Posterior vena cava (tissue), 2 donors: Measurements from ENCODE around the gene CNTNAP2. TPM values are rescaled to one million over a fixed set of nuclear protein-coding genes. Genes with fewer than 3 reads are reported as not detected.

Source experiments
- DNase-seq: peaks from one replicate; pipeline ENCODE4 v3.0.0-alpha.2; 2020; ENCODE audit warnings: low spot score
- intact Hi-C, 2 donors: fragments of 100-400 bp; cut with DNase I; formaldehyde crosslinking; loops; one replicate each; pipeline versions ENCODE4 v1.14.1 to v1.14.2; 2022 to 2023
- total RNA-seq, 2 donors: library from RNA; stranded (reverse); fragmentation: NEBNext Ultra II Directional; extraction: Animal tissue kit (Norgen Biotek cat#: 25700); gene quantifications; one replicate each; pipeline ENCODE4 v1.2.1, GENCODE V29; 2021
- donor health status: DM: yes; HTN: yes; CAD: no.
- donor health status: DM: yes; HTN: yes; CAD: no.

The CNTNAP2 gene
- total RNA-seq, 2 donors from 2014 or later: not detected

DNA sequence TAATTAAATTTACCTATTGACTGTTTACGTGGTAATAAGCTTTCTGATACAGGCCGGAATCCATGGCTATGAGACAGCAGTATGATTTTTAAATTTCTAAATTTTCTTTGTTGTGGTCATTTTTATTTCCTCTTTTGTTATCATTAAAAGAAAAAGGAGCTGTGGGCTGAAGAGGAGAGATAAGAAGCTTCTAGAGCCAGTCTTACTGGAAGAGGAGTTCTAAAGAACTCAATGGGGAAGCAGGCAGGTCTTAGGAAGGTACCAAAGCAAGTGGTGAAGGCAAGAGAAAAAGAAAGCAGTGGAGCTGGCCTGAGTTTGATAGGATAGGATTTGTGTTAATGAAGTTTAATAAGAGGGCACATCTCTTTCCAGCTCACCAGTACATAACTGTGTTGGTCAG, 1187.8 kb downstream of the CNTNAP2 start:
- no peak for DNase-seq
- intact Hi-C loops: no loop called here

DNA sequence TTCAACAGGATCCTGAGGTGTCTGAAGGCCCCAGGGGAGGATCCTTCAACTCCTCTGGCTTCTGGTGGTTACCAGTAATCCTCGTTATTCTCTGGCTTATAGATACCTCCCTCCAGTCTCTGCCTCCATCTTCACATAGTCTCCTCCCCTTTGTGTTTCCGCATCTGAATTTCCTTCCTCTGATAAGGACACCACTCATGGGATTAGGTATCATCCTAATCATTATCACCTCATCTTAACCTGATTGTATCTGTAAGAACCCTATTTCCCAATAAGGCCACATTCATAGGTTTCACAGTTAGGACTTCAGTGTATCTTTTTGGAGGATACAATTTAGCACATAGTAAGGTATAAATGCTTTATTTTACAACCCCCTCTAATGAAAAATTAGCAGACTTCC, 1189.2 kb downstream of the CNTNAP2 start:
- intact Hi-C loops: loop anchor here in 1 of 2 donors (5.0 kb wide), 1 partner anchor 526 kb away; no protein-coding TSS in a partner anchor
- DNase-seq: no peak

DNA sequence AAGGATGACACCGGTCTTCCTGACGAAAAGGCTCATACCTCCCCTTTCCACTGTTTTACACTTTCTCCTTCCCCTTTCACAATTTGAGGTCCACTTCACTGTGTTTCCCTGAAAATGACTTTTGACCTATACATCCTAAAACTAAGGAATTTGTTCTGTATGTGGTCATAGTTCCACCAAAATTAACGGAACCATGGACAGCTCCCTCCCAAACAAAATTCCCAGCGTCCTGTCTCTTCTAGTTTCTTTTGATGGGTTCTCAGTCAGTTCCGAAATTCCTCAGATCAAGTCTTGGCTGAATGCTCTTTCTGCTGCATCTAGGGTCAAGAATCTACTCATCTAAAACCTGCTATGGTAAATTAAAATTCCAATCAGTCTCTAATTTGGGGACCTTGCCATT, 1191.9 kb downstream of the CNTNAP2 start:
- no peak for DNase-seq
- intact Hi-C loops: loop anchor here in 1 of 2 donors (5.0 kb wide), 1 partner anchor 524 kb away; no protein-coding TSS in a partner anchor

DNA sequence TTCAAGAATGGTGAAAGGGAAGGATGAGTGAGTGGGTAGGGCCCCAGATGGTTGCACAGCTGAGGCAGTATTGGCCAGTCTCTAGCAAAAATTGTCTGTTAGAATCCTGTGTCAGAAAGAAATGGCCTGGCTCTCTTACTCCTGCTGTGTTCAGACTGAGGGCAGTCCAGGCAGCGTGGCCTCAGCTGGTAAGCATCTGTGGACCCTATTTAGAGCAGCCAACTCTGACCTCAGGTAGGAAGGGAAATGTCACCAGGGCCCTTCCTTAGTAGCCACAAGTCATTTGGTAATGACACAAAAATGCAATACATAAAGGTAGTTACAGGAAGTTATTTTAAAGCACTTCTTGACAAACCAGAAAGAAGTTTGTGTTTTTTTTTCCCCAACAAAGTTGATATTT, 1194.7 kb downstream of the CNTNAP2 start:
- DNase-seq: no peak
- intact Hi-C loops: no loop called here

DNA sequence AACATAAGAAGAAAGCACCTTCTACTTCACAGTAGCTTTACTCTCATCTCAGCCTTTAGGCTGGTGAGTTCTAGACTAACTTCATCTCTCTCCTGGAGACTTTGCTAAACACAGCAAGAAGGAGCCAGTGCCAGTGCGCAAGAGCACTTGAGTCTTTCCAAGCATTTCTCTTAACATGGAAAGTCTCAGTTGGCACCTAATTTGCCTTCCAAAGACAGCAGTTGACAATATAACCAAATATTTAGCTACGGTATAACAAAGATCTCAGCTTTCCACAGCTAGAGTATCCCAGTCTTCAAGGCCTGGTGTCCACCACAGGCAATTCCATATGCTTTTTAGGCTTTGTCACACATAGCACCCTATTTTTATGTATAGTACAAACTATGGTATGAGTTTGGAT, 1204.9 kb downstream of the CNTNAP2 start:
- intact Hi-C loops: loop anchor here in 1 of 2 donors (5.0 kb wide), 1 partner anchor 111 kb away; no protein-coding TSS in a partner anchor

DNA sequence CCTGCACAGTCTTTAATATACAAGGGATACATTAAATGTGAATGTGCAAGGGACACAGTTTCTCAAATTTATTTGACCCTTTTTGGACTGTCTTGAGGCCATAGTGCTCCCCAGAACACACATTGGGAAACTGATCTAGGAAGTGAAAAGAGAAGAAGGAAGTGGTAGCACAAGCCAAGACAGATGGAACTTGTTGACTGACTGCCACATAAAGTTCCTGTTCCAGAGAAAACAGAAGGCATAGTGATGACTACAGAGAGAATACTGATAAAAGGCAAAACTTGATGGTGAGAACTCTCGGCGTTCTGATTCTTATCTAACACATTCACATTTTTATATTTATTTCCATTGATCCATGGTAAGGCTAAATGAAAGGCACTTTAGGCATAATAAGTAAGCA, 1216.4 kb downstream of the CNTNAP2 start:
- no peak for DNase-seq
- intact Hi-C loops: no loop called here

More for the DNA sequence above, 1204.9 kb downstream of the CNTNAP2 start:
- no peak for DNase-seq

DNA sequence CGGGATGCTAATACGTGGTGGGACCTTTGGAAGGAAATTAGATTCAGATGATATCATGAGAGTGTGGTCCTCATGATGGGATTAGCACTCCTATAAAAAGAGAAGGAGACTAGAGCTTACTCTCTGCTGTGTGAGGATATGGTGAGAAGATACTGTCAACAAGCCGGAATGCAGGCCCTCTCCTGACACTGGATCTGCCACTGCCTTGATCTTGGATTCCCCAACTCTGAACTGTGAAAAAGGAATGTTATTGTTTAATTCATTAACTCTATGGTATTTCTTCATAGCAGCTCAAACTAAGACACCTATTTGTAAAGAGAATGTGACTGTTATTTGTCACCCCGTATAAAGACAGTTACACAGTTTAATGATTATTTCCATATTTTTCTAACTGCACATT, 1246.5 kb downstream of the CNTNAP2 start:
- no peak for DNase-seq
- intact Hi-C loops: no loop called here

DNA sequence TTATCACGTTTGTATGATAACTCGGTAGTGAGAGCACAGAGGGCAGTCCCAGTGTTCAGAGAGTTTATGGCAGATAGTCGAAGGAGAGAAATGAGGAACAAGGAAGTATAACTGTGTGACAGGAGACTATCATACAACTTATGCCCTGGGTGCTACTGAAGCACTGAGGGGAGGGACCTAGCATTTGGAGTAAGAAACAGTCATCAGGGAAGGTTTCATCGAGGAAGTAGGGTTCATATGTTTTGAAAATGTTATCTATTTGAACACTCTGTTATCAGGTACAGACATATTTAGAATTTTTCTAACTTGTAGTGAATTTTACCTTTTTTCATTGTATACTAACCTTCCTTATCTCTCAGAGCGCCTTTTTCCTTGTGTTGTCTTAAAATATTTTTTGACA, 1259.6 kb downstream of the CNTNAP2 start:
- intact Hi-C loops: no loop called here
- DNase-seq: no peak

- intact Hi-C loops: no loop called here
- no peak for DNase-seq
Measured at GRCh38 chr7:147380926-147381325, 1264.3 kb downstream of the CNTNAP2 start.

DNA sequence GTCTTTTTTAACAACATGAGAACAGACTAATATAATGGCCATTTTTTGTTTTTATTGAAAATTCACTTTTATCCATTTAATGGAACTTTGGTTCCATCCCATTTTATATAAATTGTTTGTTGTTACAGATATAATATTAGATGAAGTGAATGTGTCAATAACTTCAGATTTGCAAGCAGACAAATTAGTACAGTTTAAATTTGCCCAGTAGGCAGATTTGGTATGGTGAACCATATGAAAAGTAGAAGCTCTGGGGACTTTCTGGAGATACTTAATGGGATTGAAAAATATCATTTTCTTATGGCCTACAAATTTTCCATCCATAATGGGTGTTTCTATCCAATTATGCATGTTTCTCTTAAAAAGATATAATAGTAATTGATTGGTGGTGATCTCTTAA, 1277.7 kb downstream of the CNTNAP2 start:
- DNase-seq: no peak
- intact Hi-C loops: no loop called here

- intact Hi-C loops: no loop called here
- no peak for DNase-seq
Measured at GRCh38 chr7:147400221-147400689, 1283.7 kb downstream of the CNTNAP2 start.

DNA sequence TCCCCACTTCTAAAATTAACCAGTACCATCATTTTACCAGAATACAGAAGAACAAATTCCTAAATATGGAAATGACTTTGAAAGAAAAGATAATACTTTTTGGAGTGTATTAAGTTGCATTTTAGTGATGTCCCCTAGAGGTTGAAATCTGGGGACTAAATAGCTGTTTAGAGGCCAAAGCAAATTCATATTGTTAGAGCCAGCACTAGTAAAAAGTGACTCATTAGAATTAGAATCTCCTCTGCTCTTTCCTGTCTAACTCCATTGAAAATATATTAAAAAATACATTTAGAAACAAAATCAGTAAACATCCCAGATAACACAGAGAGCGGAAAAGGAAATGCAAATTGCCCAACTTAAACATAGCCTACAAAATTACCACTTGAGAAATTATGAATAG, 1284.3 kb downstream of the CNTNAP2 start:
- no peak for DNase-seq
- intact Hi-C loops: no loop called here

GRCh38 chr7:147405621-147406020, 1289.0 kb downstream of the CNTNAP2 start:
- no peak for DNase-seq
- intact Hi-C loops: no loop called here

DNA sequence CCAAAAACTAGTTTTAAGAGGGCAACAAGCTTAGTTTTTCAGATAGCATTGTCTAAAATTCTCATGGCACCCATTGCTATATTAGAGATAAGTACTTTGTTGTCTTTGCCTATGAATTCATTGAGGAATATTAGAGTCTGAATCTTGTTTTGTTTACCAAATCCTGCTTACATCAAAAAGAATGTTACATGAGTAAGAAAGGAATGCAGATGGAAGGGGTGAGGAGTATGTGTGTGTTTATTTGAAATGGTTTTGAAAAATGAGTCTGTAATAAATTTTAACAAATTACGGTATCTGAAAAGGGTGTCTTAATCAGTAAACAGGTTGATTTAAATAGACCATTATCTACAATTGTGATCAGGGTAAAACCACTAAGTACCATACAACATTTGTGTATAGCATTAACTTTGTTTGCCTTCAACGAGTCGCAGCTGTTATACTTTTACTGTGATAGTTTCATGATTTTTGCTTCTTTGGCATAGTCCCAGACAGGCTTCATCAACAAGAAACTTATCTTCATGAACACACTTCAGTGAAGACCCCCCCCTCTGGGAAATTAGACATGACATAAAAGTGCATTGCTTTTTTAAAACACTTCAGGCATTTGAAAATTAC, 1290.0 kb downstream of the CNTNAP2 start:
- intact Hi-C loops: no loop called here
- no peak for DNase-seq

GRCh38 chr7:147411096-147411495, 1294.5 kb downstream of the CNTNAP2 start:
- DNase-seq: no peak
- intact Hi-C loops: no loop called here

DNA sequence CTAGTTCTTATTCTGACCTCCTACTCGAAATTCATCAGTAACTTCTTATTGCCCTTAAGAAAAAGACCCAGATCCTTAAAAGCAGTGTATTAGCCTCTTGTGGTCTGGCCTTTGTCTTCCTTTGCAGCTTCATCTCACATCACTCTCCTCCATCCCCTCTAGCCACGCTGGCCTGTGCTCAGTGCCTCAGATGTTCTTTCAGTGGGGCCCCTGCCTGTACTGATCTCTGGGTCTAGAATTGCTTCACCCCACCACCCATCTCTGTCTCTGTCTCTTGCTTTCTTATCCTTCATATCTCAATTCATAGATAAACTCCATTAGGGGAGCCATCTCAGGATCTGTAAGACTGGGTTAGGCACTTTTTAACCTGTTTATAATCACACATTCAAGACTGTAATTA, 1295.5 kb downstream of the CNTNAP2 start:
- no peak for DNase-seq
- intact Hi-C loops: loop anchor here in 1 of 2 donors (1.0 kb wide), 1 partner anchor 27 kb away; no protein-coding TSS in a partner anchor

DNA sequence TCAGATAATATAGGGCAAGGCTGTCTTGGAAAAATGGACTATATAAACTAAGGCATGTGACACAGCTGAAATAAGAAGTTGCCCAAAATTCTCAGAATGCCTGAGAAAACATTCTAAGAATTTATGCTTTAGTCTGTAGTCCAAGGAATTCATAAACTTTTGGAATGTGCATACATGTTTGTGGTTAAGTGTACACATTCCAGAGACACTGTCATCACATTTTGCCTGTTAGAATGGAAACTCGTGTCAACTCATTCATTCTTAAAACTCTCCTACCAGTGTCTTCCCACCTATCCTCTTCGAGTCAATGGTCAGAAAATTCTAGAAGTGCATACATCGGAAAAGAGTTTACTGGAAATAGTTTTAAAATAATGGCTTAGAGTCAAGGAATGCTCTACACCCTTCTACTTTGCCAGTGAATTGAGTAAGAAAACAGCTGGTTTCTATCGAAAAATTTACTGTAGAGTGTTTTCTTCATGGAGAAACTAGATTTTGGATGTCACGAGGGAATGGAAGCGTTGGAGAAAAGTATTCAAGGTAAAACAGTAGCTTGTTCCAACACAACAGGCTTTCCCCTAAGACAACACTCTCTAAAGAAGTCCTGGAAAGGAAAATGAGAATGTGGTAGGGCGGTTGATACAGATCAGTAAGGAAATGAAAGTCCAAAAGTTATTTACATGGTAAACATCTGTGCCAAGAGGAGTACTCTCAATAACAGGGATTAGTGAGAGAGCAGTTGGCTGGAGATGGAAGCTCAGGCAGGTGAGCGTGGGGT, 1296.4 kb downstream of the CNTNAP2 start:
- DNase-seq: no peak
- intact Hi-C loops: loop anchor here in 1 of 2 donors (1.0 kb wide), 1 partner anchor 28 kb away; no protein-coding TSS in a partner anchor

DNA sequence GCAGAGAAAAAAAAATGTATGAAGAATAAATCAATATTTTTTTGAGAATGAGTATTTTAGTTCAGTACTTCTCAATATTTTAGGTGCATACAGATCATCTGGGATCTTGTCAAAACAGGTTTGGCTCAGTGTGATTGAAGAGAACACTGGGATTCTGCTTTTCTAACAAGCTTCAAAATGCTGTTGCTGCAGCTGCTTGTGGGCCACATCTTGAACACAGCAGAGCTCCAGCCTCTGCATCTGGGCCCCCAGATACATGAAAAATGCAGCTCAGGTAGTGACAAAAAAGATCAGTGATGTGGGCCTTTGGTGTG, 1296.9 kb downstream of the CNTNAP2 start:
- intact Hi-C loops: no loop called here
- DNase-seq: no peak

- intact Hi-C loops: no loop called here
- no peak for DNase-seq
Measured at GRCh38 chr7:147415991-147416390, 1299.4 kb downstream of the CNTNAP2 start.

DNA sequence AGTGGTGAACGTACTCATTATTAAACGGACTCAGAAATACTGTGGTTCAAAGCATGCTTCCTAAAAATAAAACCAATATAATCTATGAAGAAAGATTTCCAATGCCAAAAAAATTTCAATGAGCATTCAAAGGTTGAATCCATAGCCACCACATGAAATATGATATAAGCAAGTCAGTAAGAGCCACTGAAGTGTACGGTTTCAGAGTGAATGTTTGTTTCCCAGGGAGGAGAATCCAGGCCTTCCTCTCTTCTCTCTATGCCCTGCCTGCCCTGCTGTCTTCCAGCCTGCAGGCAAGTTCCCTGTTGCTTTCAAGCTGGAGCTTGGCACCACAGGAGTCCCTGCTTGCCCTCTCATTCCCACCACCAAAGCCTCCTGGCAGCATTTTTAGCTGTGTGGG, 1302.4 kb downstream of the CNTNAP2 start:
- intact Hi-C loops: no loop called here

GRCh38 chr7:147423875-147424274, 1307.3 kb downstream of the CNTNAP2 start:
- no peak for DNase-seq
- intact Hi-C loops: no loop called here

More for the DNA sequence above, 1302.4 kb downstream of the CNTNAP2 start:
- DNase-seq: no peak
